Stimulated activated naive CD4-positive, alpha-beta T cell treated with Interleukin-2 at 50 U/mL for 16 hours (primary cell): ENCODE data around the gene BEX3.
"Not testable (repeated sequence)": the region's sequence is repeated elsewhere in the genome, so short reads cannot be mapped to it uniquely, and the experiment has no call there.

Experiments used
- DNase-seq: peaks from one replicate; lab custom pipeline; 2025; lab: John Stamatoyannopoulos, UW

The BEX3 gene

DNA sequence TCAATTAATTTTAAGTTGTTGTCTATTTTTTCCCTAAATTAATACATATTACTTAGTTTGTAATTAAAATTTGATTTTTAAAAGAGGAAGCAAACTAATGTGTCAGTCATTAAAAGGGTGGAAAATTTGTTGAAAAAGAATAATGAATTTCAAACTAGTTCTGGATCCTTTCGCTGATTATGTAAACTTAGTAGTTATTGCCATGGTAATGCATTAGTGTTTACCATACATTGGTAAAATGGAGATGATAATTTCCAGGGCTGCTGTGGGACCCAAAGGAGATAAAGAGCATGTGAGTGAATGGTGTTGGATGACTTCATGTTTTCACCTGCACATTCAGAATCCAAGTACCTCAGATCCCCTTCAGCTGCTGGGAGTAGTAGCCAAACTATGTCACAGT lies 6.5 kb downstream of the BEX3 start:
- no peak for DNase-seq

DNA sequence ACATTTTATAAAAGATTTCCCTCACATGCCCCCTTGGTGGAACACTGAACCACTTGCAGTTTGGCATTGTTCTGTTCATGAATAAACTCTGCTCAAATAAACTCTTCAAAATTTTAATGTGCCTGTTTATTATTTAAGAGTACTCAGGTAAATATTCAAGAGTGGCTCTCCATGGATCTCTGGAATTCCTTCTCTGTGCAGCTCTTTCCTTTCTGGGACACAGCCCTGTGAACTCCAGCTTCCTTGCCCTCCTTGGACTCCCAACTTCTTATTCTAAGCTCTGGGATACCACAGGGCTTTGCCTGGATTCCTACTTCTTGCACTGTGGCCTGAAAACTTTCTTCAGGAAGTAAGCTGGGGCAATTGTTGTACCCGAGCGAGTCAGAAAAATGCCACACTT lies 8.3 kb downstream of the BEX3 start:
- no peak for DNase-seq

DNA sequence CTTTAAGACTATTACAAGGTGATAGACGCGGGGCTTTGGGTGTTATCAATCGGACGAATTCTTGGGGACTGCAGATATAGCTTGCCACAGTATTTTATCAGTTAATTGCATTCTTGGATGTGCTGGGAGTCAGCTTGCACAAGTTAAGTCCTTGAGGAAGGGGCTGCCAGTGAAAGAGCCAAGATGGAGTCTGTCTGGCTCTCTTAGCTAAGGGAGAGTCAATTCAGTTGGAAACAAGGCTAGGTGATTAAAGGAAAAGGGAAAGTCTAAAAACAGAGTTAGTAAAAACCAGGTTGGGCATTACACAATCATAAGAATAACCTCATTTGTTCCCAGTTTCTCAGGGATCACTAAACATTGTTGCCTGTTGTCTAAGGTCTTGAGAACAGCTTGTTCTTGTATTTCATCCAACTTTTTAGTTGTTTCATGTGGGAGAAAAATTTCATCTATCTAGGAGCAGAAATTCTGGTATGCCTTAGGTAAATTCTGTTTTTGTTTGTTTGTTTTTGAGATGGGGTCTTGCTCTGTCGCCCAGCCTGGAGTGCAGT lies 9.0 kb downstream of the BEX3 start:
- DNase-seq, result not testable (repeated sequence)

DNA sequence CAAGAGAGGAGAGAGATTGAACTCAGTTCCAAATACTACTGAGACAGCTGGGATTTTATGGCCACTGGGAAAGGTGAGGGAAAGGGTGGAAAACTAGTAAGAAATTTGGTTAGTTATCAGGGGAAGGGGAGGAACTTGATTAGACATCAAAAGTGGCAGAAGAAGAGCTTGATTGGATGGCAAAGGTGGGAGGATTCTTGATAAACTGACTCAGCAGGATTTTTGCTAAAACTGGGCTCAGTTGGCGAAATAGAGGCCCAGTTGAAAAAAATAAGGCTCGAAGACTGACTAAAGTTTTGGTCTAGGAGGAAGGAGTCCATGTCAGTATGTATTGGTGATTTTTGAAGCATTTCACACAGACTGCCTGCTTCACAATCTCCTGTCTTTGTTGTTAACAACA lies 10.0 kb downstream of the BEX3 start:
- no peak for DNase-seq

DNA sequence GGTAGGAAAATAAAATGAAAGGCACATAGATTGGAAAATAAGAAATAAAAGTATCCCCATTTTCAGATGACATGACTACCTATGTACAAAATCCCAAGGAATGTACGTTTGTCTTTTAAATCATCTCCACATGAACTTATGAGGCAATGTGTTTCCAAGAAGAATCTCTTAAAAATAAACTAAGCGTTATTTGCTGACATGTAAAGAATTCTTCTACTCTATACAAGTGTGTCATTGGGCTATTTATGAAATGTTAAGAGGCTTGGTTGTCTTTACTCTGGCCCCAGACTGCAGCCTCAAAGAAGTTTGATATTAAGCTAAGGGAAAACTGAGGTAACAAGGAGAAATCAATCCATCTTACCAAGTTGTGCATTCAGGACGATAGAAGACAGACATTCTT lies 17.1 kb downstream of the BEX3 start:
- no peak for DNase-seq

DNA sequence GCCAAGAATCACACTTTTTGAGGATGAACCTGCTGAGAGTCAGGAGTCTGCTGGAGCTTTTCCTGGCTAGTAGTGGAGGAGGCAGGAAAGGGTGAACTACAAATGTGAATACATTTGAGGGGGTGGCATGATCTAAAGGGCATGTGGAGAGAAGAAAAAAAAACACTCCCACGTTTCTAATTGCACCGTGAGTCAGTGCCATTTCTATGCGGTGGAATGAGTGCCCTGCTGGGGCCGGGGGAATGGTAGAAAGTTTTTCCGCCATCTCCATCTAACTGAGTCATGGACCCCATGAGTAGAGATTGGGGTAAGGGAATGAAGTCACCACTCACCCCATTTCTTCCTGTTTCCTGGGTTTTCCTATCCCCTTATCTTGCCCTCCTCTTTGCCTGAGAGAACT lies 19.8 kb downstream of the BEX3 start:
- no peak for DNase-seq

DNA sequence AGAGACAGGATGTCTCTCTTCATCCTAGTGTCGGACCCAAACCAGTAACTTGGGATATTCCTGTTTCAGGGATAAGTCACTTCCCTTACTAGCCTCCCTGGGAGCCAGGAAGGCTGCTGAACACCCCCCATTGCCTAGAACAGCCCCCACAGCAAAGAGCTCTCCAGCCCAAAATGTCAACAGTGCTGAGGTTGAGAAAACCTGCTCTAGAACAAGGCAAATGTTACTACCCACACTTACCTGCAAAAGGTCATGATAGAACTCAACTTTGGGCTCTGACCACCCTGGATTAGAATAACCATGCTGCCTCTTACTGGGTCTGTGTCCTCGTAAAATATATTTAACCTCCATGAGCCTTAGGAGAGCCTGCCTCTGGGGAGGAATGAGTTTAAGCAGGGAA lies 20.3 kb downstream of the BEX3 start:
- no peak for DNase-seq

DNA sequence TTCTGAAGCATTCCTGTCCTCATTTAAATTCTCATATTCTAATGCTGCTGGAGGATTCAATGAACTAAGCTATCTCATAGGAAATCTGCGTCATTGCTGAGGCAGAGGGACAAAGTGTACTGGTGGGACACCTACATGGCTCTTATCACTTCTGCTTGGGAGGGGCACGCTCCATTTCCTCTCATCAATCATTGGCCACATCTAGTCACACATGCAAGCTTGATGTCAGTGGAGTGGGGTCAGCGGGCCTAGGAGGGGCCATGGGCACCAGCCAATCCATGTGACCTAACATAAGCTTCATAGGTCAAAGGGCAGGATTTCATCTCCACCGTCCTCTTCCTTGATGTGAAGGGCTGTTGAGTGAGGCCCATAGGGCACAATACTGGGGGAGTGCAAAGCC lies 21.4 kb downstream of the BEX3 start:
- no peak for DNase-seq

DNA sequence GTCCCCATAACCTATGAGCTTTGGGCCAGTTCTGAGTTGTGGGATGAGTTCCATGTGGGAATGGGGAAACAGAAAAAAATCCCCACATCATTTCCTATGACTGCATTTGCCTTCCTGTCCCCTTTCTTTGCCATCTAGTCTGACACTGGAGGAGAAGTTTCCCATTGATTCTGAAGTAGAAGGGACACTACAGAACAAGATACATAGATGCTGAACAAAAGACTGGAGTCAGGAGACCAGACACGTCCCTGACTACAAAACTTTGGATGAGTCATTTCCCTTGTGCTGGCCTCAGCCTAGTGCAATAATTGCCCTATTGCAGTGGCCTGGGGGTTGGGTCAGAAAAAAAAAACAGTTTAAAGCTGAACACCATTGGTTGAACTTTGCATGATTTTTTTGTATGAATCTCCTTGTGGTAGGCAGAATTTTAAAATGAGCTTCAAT lies 22.1 kb downstream of the BEX3 start:
- DNase-seq, result no peak

DNA sequence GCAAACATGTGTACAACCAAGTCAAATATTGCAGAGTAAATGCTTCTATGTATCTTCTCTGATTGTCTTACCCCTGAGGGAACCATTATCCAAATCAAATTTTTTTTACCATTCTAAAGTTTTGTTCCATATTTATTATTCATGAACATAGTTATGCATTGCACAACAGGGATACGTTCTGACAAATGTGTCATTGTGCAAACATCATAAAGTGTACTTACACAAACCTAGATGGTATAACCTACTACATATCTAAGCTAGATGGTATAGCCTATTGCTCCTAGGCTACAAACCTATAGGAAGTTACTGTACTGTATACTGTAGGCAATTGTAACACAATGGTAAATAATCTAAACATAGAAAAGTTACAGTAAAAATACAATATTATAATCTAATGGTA lies 23.4 kb downstream of the BEX3 start:
- no peak for DNase-seq

DNA sequence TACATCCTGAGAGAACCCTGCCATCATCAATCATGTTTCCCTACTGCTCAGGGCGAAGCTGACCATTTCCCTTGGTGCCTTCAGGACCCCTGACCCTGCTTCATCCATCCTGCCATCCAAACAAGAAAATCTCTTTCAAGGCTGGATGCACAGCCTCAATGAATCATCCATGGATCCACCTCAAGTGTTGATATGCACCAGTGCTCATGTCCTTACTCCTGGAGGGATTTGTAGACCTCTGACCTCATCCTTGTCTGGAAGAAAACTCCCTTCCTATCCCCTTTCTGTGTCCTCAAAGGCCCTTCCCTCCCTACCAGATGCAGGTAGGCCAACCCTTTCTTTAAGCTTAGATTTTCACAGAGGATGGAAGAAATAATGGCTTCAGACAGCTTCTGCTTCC lies 24.6 kb downstream of the BEX3 start:
- no peak for DNase-seq

DNA sequence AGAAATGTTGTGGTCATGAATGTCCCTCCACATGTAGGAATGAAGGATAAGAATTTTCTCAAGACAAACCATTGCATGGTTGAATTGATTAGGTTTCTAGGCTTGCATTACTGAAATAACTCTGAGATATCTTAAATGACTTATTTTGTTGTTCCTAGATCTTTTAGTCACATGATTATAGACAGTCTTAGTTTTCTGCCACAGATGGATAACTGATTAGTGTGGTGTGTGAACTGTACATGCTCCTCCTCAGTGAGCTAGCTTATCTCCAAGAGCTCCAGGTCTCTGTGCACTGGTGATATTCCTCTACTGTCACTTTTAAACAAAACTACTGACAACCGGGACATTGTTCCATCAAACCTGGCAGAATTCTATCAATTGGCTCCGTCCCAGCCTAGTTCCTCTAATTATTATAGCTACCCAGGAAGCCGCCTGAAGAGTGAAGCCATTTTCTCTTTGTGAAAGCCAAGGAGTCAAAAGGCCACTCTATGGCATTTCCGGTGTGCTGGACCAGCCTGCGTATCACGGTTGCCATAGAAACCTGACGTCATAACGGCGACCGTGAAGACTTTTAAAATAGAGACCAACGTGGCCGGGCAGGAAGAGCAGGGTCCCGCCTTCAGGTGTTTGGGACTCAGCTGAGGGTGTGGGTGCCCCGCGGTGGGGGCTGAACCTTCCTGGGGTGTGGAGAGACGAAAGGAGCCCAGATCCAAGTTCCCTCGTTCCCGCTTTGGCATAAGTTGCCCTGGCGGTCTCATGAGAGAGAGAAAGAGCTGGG lies 28.1 kb downstream of the BEX3 start:
- DNase-seq, result peak; percentile 5

DNA sequence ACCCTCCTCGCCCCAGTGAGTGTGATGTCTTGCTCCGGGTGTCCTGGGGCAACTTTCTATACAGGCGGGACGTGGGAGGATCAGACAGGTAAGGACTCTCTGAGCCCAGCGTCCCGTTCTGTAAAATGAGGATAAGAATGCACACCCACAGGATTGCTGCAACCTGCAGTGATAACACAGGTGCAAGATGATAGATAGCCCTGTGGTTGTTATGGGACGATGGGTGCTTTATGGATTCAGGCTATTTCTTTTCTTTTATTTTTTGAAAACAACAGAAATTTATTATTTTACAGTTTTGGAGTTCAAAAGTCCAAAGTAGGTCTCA lies 28.6 kb downstream of the BEX3 start:
- DNase-seq, result no peak

DNA sequence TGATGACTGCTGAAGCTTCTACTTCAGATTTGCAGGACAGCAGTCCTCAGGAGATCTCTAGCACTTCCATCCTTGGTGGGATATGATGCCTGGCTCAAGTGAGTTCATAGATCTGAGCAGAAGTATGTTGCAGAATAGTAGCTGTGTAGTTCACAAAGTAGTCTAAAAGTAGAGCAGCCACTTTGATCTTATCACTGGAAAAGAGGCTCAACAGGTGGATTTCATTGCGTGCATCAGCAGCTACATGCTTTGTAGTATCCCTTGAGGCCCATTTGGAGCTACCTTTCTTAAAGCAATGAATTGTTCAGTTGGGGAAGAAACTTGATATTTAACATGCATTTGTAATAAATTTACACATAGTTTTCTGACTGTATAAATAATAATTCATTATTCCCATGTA lies 29.9 kb downstream of the BEX3 start:
- no peak for DNase-seq

DNA sequence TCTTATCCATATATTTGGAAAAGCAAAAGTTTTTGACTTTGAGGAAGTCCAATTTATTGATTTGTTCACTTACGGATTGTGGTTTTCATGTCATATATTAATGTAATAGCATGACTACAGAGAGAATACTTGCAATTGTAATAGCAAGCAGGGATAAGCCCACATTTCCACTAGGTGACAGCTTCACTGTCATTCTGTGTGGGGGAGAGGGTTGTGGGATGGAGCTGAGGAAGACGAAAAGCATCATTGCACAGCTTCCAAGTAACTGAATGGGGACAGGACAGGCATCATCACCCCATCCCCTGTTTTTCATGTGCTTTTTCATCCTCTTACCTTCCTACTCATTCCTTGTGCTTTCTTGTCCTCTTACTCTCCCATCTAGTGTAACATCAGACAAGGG lies 31.4 kb downstream of the BEX3 start:
- no peak for DNase-seq

DNA sequence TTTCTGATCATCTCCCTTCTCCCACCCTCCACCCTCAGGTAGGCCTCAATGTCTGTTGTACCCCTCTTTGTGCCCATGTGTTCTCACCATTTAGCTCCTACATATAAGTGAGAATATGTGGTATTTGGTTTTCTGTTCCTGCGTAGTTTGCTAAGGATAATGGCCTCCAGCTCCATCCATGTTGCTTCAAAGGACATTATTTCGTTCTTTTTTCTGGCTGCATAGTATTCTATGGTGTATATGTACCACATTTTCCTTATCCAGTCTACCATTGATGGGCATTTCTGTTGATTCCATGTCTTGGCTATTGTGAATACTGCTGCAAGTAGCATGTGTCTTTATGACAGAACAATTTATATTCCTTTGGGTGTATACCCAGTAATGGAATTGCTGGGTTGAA lies 35.4 kb downstream of the BEX3 start:
- not testable (repeated sequence) for DNase-seq

DNA sequence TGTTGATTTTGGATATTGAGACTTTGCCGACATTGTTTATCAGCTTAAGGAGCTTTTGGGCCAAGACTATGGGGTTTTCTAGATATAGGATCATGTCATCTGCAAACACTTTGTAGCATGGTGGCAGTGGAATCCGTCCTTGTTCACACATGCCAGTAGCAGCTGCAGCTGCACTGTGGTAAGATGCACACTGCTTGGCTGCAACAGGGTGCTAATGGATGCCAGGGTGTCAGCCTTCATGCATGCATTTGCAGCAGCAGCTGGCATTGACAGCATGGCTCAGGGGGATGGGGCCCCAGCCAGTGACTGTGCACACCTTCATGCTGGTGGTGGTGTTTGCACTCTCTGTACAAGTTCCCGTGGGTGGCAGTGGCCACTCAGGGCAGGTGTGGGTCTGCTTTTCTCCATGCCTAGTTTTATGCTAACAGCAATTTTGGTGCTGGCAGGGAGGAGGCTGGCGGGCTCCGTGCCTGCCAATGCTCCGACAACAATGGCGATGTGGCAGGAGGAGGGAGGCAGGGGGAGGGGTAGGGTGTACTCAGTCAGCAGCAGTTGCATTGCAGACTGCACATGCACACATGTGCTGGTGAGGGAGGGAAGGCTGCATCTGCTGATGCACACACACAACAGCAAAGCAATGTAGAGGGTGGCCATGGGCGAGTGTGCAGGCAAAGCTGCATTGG lies 37.5 kb downstream of the BEX3 start:
- no peak for DNase-seq

DNA sequence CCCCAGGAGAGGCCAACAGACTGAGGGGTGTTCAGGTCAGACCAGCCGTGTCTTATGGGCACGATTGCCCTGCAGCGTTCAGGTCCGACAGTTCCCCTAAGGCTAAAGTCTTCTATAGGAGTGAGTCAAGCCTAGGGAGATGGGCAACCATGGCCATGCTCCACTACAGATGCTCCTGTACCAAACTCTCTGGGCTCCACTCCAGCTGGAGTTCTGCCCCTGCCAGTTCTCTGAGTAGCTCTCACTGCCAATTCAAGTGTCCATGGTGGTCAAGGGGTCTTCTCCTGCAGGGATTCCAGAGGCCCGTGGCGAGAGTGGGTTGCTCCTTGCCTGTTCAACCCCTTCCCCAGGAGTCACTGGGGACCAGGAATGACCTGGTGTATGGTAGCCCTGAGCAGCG lies 38.2 kb downstream of the BEX3 start:
- DNase-seq, result no peak

DNA sequence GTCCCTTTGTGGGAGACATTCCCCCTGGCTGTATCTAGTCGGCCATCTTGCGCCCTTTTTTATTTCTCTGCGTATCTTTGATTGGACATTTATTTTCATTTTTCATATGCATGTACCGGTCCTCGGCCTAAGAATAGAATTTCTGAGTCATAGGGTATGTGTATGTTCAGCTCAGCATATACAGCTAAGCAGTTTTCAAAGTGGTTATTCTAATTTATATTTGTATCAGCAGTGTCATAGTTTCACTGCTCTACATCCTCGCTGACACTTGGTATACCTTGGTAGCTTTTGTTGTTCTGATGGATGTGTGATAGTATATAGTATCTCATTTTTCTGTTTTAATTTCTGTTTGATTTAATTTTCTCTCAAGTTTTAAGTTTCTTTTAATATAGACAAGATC lies 38.7 kb downstream of the BEX3 start:
- no peak for DNase-seq

DNA sequence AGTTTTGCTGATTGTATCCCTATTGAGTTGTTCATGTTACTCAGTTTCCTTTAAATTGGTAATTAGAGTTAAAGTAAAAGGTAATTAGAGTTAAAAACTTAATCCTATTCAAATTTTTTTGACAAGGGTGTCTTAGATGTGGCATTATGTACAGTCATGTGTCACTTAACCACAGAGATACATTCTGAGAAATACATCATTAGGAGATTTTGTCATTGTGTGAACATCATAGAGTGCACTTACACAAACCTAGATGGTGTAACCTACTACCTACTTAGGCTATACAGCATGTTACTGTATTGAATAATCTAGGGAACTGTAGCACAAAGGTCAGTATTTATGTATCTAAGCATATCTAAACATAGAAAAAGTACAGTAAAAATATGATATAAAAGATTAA lies 39.2 kb downstream of the BEX3 start:
- no peak for DNase-seq

DNA sequence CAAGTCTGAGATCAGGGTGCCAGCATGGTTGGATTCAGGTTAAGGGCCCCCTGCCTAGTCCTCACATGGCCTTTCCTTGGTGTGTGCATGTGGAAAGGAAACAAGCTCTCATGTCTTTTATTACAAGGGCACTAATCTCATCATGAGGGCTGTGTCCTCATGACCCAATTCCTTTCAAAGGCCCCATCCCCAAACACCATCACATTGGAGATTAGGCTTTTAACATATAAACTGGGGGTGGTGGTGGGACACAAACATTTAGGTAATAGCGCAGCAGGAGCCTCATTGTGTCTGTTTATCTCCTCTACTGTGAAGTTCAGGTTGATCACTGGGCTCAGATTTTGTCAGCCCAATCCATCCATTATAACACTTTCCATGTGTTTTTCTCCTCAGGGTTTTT lies 41.0 kb downstream of the BEX3 start:
- DNase-seq, result no peak

DNA sequence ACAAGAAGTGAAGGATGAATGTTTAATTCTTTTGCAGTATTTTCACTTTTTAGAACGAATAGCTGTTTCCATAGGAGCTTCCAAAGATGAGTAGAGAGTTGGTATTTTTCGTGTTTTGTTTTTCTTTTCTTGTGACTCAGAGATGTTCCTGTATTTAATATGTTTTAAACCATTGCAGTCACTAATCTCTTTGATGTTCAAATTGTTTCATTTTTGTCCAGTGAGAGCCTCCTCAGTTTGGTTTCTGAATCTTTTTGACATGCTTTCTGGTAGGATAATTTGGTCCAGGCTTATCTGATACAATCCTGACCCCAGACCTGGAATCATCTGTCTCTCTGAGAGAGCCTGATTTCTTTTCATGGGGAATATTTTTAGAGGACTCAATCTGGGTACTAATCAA lies 41.6 kb downstream of the BEX3 start:
- DNase-seq, result no peak

DNA sequence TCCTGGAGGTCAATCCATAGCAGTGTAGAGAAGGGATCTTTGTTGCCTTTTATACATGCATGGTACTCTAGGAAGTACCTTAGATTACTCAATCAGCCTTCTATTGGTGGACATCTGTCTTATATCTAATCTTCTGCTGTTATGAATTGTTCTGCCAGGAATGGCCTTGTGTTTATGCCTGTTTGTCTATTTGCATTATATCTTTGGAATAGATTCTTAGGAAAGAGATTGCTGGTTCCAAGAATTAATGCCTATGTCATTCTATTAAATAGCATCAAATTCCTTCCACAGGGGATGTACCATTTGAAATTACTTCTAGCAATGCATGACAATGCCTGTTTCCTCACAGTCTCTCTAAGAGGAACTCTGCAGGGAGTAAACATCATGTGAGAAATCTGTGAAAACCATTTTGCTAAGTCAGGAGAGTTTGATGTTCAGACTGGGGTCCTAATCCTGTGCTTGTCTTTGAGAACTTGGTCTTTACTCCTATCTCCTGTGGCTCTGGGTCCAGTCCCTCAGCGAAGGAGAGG lies 42.5 kb downstream of the BEX3 start:
- DNase-seq, result no peak
